ENCODE results near the gene RABEP1.

GRCh38 chr17:5234645-5235576, 47.2 kb upstream of the RABEP1 start, which contains the start of gene SCIMP:
- TF ChIP-seq, protein P1, sequence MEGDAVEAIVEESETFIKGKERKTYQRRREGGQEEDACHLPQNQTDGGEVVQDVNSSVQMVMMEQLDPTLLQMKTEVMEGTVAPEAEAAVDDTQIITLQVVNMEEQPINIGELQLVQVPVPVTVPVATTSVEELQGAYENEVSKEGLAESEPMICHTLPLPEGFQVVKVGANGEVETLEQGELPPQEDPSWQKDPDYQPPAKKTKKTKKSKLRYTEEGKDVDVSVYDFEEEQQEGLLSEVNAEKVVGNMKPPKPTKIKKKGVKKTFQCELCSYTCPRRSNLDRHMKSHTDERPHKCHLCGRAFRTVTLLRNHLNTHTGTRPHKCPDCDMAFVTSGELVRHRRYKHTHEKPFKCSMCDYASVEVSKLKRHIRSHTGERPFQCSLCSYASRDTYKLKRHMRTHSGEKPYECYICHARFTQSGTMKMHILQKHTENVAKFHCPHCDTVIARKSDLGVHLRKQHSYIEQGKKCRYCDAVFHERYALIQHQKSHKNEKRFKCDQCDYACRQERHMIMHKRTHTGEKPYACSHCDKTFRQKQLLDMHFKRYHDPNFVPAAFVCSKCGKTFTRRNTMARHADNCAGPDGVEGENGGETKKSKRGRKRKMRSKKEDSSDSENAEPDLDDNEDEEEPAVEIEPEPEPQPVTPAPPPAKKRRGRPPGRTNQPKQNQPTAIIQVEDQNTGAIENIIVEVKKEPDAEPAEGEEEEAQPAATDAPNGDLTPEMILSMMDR (conservative IDR thresholded peaks at IDR 0.05; ENCODE audit: low read length) = no peak
- TF ChIP-seq EZH2phosphoT487 (IDR thresholded peaks at IDR 0.05; ENCODE audit: borderline replicate concordance) = no peak
